AG04449 (cell line): ENCODE data around the gene NEK3.
"Not testable (repeated sequence)": the region's sequence is repeated elsewhere in the genome, so short reads cannot be mapped to it uniquely, and the experiment has no call there.

Experiments
- CTCF ChIA-PET: fragments of 350-600 bp; formaldehyde crosslinking; extraction: SDS; loops from one replicate; lab custom pipeline; 2021; ENCODE audit warnings: antibody characterized with exemption; lab: Yijun Ruan, JAX
- POLR2A ChIA-PET: fragments of 400-600, 350-600 bp; formaldehyde crosslinking; extraction: SDS; loops from one replicate; lab custom pipeline; 2020; ENCODE audit warnings: antibody characterized with exemption, inconsistent platforms; lab: Yijun Ruan, JAX
- DNase-seq: peaks from one replicate; pipeline ENCODE4 v3.0.0-alpha.2; 2010; ENCODE audit warnings: low read depth, low spot score
- H3K4me3 ChIP-seq: 2 replicates; pipeline ENCODE4 v1.5.1; 2011; ENCODE audit warnings: low read depth, mild to moderate bottlenecking, control low read depth, low read length
- TF ChIP-seq, protein P1 (sequence below): IDR thresholded peaks from one replicate; pipeline ENCODE4 v1.5.1; 2011; ENCODE audit warnings: mild to moderate bottlenecking, moderate library complexity, low read length, control low read depth, inconsistent platforms; ENCODE audit not compliant: insufficient read depth; ENCODE audit errors: missing control alignments

The NEK3 gene

DNA sequence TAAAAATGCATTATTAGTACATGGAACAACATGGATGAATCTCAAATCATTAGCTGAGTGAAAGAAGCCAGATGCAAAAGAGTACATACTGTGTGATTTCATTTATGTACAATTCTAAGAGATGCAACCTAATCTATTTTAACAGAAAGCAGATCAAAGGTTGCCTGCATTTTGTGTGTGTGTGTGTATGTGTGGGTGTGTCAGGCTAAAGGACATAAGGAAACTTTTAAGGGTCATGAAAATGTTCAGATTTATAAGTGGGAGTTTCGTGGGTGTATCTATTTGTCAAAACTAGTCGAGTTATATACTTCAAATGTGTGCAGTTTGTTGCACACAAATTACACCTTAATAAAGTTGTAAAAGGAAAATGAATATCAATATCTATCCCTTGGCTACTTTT, 17.9 kb upstream of the NEK3 start:
- POLR2A ChIA-PET: no interaction called here
- no peak for DNase-seq
- CTCF ChIA-PET: interaction anchor here (1.1 kb wide), 1 partner anchor 274 kb away, joined by 3 read pairs; the partner anchor contains the start of gene VPS36
- TF ChIP-seq, protein P1, sequence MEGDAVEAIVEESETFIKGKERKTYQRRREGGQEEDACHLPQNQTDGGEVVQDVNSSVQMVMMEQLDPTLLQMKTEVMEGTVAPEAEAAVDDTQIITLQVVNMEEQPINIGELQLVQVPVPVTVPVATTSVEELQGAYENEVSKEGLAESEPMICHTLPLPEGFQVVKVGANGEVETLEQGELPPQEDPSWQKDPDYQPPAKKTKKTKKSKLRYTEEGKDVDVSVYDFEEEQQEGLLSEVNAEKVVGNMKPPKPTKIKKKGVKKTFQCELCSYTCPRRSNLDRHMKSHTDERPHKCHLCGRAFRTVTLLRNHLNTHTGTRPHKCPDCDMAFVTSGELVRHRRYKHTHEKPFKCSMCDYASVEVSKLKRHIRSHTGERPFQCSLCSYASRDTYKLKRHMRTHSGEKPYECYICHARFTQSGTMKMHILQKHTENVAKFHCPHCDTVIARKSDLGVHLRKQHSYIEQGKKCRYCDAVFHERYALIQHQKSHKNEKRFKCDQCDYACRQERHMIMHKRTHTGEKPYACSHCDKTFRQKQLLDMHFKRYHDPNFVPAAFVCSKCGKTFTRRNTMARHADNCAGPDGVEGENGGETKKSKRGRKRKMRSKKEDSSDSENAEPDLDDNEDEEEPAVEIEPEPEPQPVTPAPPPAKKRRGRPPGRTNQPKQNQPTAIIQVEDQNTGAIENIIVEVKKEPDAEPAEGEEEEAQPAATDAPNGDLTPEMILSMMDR: no peak
- H3K4me3 ChIP-seq: no peak overlapping the region

DNA sequence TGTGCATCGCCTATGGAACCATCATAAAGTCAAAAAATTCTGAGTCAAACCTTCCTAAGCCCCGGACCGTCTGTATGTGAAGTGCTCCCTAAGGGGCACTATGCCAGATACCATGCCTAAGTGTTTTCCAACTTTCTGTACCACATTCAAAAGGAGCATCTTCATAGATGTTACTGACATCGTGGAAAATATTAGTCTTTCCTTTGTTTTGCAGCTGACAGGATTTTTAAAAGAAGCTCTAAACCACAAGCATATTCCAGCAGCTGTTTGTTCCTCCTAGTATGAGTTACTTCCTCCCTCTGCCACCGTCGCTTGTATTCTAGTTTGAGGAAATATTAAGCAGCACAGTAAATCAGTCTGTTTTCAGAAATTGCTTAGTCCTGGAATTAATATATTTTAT, 14.6 kb upstream of the NEK3 start:
- CTCF ChIA-PET: interaction anchor here (1.7 to 2.1 kb wide), 2 partner anchors 45 to 277 kb away, joined by 6 to 10 read pairs; partner anchors contain the start of genes NEK5 and VPS36
- DNase-seq, H3K4me3 ChIP-seq, POLR2A ChIA-PET: not testable (repeated sequence)

DNA sequence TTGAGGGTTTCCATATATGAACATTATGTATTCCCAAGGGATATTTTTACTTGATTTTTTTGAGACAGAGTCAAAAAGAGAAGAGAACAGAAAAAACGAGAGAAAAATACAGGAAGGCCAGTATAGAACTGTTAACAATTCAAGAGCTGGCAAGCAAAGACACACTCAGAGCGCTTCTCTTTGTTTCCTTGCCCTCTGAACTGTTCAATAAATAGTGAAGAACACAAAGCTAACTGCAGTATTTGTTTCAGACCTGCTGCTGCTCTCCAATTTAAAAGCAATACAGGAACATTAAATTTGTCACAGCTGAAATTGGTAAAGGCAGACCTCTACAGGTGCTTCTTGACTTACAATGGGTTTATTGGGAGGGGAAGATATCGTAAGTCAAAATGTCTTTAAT, 14.0 kb upstream of the NEK3 start:
- CTCF ChIA-PET: interaction anchor here (1.7 to 2.1 kb wide), 2 partner anchors 44 to 277 kb away, joined by 6 to 10 read pairs; partner anchors contain the start of genes NEK5 and VPS36
- H3K4me3 ChIP-seq: no peak overlapping the region
- TF ChIP-seq, protein P1: no peak
- POLR2A ChIA-PET: no interaction called here
- no peak for DNase-seq

DNA sequence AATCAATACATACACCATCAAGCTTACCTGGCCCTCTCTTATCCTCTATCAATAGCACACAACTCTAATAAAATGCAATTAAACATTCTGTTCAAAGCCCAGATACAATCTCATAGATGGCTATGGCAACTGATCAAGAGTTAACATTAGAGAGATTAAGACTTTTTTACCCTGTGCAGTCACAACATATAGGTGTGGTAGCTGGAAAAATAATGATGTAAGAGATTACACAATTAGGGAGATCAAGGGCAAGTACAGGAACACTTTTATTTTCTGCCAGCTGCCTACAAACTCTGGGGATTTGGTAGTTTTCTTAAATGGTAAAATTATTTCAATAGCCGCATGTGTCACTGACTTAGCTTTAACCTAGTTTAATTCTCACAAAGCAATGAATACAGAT, 12.3 kb upstream of the NEK3 start:
- DNase-seq, H3K4me3 ChIP-seq, POLR2A ChIA-PET, CTCF ChIA-PET: not testable (repeated sequence)

DNA sequence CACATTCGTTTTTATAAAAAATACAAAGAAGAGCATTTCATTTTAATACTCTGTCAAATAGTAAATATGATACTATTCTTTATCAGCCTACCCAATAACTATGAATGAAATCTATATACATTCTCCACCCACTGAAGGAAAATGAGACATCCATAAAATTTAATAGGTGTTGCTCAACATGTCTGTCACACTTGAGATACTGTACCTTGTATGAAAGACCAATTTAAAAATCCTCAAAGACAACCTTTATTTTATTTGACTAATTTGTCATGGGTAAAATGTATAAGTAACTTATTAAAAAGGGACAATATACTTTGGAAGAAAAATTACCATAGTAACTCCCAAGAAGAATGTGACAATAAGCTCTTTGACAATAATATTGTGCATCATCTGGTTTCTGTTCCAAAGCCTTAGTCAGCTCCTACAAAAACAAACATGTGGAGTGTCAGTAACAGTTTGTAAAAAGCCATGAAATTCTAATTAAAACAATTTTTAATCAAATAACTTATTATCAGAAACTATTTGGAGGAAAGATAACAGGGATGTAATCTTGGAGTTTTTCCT, 11.5 kb upstream of the NEK3 start:
- POLR2A ChIA-PET, H3K4me3 ChIP-seq, DNase-seq, CTCF ChIA-PET: not testable (repeated sequence)

DNA sequence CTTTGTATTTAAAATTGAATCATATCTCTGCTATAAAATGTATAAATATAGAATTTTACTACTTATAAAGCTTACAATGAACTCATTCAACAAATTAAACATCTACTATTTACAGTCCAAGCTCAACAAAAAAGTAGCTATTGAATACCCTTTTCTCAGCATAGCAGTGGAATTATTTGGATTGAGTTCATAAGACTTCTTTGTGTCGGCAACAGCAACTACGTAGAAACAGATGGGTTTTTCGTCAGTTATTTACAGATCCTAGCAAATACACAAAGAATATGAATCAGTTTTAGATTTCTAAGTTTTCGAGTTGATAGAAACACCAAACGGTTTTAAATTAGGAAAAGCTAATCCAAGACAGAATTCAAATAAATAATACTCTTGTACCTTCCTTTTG, 10.4 kb upstream of the NEK3 start:
- POLR2A ChIA-PET: no interaction called here
- CTCF ChIA-PET: interaction anchor here (1.2 kb wide), 1 partner anchor 10 kb away, joined by 3 read pairs; the partner anchor contains the start of gene NEK3
- DNase-seq: no peak
- no peak overlapping the region for H3K4me3 ChIP-seq
- TF ChIP-seq, protein P1: no peak

DNA sequence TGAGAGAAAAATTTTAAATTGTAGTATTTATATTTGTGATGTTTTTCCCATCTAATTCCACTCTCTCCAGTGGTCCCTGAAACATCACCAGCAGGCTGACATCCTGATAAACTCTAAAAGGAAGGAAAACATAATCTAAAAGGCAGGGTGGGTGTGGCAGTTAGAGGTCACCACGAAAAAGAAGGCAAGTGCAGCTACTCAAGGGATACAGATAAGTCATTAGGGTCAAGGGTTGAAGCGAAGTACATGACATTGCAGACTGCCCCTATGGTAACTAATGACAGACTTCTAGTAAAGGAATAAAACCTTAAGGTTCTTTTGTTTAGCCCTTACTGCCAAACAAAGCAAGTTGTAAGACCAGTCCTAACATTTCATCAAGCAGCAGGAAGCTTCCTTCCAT, 6.0 kb upstream of the NEK3 start:
- TF ChIP-seq, protein P1: no peak
- CTCF ChIA-PET: interaction anchor here (1.0 to 1.1 kb wide), 2 partner anchors 11 to 19 kb away, joined by 3 read pairs; no protein-coding TSS in a partner anchor

DNA sequence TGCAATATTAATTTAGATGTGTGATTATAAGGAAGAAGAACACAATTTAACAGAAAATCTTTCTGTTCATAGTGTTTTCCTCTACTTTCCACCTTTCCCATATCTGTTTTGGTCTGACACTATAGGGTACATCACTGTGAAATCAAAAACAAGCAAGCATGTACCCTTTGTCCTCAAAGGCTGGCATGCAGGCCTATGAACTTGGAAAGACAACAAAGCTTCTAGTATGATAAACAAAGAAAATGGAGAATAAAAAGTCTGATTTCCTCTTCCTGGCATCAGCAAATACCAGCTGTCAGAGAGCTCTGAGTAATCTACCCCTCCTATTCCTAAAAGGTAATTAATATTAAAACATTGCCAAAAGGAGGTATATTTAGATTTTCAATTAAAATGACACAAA, 5.6 kb upstream of the NEK3 start:
- POLR2A ChIA-PET: no interaction called here
- H3K4me3 ChIP-seq: no peak overlapping the region
- TF ChIP-seq, protein P1: no peak
- DNase-seq: no peak
- CTCF ChIA-PET: interaction anchor here (1.0 to 1.4 kb wide), 2 partner anchors 19 to 269 kb away, joined by 3 read pairs; no protein-coding TSS in a partner anchor

More for the DNA sequence above, 6.0 kb upstream of the NEK3 start:
- POLR2A ChIA-PET: no interaction called here
- no peak overlapping the region for H3K4me3 ChIP-seq
- no peak for DNase-seq

DNA sequence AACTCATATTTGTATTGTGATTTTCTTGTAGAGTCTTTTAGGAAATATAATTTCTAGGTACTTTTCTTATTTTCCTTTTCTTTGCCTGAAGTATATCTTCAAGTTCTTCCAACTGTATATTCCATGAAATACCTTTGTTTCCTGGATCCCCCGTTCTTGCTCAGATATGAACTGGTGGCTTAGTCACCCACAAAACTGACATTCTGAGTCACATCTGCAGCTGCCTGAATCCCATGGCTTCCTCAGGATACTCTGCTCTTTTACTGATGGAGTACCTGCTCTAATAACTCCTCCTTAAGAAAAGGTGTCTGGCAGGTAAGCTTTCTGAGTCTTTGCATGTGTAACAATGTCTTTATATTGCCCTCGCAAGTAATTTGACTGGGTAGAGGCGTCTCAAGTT, 4.5 kb upstream of the NEK3 start:
- not testable (repeated sequence) for DNase-seq, H3K4me3 ChIP-seq
- ChIA-PET POLR2A (interaction anchor here (1.3 kb wide), 1 partner anchor 30 kb away, joined by 3 read pairs; no protein-coding TSS in a partner anchor), CTCF (interaction anchor here (1.4 kb wide), 1 partner anchor 268 kb away, joined by 3 read pairs; no protein-coding TSS in a partner anchor)
